ENCODE data around the gene RNU7-1. TPM values are rescaled to one million over a fixed set of nuclear protein-coding genes. Genes with fewer than 3 reads are reported as not detected.

Gene RNU7-1
- total and polyA plus RNA-seq, 9 of the 15 experiments (the other 6 are each of a cell fraction or from before 2014, with no cell fraction given), result not detected

DNA sequence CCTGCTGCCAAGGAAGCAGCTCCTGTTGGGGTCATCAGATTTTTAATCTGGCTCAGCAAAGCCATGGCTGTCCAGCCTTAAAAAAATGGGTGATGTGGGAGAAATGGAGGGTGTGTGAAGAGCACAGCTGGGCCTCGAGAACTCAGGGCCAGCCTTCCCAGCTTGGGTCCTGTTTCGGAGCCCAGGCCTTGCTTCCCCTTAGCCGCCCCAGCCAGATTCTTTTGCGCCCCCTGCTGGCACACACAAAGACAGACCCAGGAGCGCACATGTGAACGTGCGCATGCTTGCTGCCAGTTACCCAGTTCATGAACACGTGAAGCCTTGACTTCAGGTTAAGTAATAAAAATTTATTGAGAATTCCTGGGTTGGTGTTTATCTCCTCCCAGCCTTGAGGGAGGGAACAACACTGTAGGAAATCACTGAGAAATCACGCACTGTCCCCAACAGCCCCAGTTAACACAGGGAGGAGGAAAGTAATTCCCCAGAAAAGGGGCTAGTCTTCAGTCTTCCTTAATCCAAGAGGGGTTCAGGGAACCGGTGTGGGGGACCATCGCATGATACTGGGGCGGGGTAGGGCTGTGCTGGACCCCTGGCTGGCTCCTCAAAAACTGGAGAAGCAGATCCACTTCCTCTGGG lies 21.5 kb downstream of the RNU7-1 start (continued):
- TF ChIP-seq, protein P1, sequence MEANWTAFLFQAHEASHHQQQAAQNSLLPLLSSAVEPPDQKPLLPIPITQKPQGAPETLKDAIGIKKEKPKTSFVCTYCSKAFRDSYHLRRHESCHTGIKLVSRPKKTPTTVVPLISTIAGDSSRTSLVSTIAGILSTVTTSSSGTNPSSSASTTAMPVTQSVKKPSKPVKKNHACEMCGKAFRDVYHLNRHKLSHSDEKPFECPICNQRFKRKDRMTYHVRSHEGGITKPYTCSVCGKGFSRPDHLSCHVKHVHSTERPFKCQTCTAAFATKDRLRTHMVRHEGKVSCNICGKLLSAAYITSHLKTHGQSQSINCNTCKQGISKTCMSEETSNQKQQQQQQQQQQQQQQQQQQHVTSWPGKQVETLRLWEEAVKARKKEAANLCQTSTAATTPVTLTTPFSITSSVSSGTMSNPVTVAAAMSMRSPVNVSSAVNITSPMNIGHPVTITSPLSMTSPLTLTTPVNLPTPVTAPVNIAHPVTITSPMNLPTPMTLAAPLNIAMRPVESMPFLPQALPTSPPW (CRISPR knock-in tag; IDR thresholded peaks at IDR 0.05), result peak; percentile 44; the same call in 1 of the 2 replicates
- TF ChIP-seq ZSCAN29 (IDR thresholded peaks at IDR 0.05) (no peak), SRF (CRISPR knock-in tag; IDR thresholded peaks at IDR 0.05) (no peak), MBD2 (IDR thresholded peaks at IDR 0.05; ENCODE audit: borderline replicate concordance, low read depth) (no peak), CEBPG (CRISPR knock-in tag; IDR thresholded peaks at IDR 0.05) (no peak), CEBPG (tag; conservative IDR thresholded peaks at IDR 0.05 in 1 of 2, IDR thresholded peaks at IDR 0.05 in 1 of 2) (no peak), FOXK2 (conservative IDR thresholded peaks at IDR 0.05 in 1 of 2, IDR thresholded peaks at IDR 0.05 in 1 of 2; ENCODE audit: low read depth in 2 of 2) (no peak), NRF1 (conservative IDR thresholded peaks at IDR 0.05 in 1 of 2, IDR thresholded peaks at IDR 0.05 in 1 of 2) (peak; percentile 90 to 91)
- TF ChIP-seq, protein P2, sequence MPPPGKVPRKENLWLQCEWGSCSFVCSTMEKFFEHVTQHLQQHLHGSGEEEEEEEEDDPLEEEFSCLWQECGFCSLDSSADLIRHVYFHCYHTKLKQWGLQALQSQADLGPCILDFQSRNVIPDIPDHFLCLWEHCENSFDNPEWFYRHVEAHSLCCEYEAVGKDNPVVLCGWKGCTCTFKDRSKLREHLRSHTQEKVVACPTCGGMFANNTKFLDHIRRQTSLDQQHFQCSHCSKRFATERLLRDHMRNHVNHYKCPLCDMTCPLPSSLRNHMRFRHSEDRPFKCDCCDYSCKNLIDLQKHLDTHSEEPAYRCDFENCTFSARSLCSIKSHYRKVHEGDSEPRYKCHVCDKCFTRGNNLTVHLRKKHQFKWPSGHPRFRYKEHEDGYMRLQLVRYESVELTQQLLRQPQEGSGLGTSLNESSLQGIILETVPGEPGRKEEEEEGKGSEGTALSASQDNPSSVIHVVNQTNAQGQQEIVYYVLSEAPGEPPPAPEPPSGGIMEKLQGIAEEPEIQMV (tag; conservative IDR thresholded peaks at IDR 0.05; ENCODE audit: low read depth), result no peak
- TF ChIP-seq, protein P3, sequence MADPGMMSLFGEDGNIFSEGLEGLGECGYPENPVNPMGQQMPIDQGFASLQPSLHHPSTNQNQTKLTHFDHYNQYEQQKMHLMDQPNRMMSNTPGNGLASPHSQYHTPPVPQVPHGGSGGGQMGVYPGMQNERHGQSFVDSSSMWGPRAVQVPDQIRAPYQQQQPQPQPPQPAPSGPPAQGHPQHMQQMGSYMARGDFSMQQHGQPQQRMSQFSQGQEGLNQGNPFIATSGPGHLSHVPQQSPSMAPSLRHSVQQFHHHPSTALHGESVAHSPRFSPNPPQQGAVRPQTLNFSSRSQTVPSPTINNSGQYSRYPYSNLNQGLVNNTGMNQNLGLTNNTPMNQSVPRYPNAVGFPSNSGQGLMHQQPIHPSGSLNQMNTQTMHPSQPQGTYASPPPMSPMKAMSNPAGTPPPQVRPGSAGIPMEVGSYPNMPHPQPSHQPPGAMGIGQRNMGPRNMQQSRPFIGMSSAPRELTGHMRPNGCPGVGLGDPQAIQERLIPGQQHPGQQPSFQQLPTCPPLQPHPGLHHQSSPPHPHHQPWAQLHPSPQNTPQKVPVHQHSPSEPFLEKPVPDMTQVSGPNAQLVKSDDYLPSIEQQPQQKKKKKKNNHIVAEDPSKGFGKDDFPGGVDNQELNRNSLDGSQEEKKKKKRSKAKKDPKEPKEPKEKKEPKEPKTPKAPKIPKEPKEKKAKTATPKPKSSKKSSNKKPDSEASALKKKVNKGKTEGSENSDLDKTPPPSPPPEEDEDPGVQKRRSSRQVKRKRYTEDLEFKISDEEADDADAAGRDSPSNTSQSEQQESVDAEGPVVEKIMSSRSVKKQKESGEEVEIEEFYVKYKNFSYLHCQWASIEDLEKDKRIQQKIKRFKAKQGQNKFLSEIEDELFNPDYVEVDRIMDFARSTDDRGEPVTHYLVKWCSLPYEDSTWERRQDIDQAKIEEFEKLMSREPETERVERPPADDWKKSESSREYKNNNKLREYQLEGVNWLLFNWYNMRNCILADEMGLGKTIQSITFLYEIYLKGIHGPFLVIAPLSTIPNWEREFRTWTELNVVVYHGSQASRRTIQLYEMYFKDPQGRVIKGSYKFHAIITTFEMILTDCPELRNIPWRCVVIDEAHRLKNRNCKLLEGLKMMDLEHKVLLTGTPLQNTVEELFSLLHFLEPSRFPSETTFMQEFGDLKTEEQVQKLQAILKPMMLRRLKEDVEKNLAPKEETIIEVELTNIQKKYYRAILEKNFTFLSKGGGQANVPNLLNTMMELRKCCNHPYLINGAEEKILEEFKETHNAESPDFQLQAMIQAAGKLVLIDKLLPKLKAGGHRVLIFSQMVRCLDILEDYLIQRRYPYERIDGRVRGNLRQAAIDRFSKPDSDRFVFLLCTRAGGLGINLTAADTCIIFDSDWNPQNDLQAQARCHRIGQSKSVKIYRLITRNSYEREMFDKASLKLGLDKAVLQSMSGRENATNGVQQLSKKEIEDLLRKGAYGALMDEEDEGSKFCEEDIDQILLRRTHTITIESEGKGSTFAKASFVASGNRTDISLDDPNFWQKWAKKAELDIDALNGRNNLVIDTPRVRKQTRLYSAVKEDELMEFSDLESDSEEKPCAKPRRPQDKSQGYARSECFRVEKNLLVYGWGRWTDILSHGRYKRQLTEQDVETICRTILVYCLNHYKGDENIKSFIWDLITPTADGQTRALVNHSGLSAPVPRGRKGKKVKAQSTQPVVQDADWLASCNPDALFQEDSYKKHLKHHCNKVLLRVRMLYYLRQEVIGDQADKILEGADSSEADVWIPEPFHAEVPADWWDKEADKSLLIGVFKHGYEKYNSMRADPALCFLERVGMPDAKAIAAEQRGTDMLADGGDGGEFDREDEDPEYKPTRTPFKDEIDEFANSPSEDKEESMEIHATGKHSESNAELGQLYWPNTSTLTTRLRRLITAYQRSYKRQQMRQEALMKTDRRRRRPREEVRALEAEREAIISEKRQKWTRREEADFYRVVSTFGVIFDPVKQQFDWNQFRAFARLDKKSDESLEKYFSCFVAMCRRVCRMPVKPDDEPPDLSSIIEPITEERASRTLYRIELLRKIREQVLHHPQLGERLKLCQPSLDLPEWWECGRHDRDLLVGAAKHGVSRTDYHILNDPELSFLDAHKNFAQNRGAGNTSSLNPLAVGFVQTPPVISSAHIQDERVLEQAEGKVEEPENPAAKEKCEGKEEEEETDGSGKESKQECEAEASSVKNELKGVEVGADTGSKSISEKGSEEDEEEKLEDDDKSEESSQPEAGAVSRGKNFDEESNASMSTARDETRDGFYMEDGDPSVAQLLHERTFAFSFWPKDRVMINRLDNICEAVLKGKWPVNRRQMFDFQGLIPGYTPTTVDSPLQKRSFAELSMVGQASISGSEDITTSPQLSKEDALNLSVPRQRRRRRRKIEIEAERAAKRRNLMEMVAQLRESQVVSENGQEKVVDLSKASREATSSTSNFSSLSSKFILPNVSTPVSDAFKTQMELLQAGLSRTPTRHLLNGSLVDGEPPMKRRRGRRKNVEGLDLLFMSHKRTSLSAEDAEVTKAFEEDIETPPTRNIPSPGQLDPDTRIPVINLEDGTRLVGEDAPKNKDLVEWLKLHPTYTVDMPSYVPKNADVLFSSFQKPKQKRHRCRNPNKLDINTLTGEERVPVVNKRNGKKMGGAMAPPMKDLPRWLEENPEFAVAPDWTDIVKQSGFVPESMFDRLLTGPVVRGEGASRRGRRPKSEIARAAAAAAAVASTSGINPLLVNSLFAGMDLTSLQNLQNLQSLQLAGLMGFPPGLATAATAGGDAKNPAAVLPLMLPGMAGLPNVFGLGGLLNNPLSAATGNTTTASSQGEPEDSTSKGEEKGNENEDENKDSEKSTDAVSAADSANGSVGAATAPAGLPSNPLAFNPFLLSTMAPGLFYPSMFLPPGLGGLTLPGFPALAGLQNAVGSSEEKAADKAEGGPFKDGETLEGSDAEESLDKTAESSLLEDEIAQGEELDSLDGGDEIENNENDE (IDR thresholded peaks at IDR 0.05; ENCODE audit: low read depth, low read length), result no peak
- TF ChIP-seq, protein P4, sequence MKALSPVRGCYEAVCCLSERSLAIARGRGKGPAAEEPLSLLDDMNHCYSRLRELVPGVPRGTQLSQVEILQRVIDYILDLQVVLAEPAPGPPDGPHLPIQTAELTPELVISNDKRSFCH (CRISPR knock-in tag; IDR thresholded peaks at IDR 0.05), result no peak
- TF ChIP-seq, protein P4 (tag; IDR thresholded peaks at IDR 0.05), result 0 out of 2 replicates have a peak, but pooled peaks have one; percentile 56

Measured in K562 (cell line).